HEK293 (cell line): ENCODE measurements around the gene HES7.
A peak's percentile ranks its signal among the peaks of the same experiment; 100 is the strongest.

Experiments
- GLI2 ChIP-seq: fragments of 450-650 bp; formaldehyde crosslinking; IDR thresholded peaks from 2 replicates; pipeline ENCODE4; 2017; ENCODE audit warnings: missing biosample characterization, missing genetic modification characterization, low read depth, borderline replicate concordance
- HIC1 ChIP-seq: fragments of 450-650 bp; formaldehyde crosslinking; IDR thresholded peaks from 2 replicates; pipeline ENCODE4 v1.5.1; 2016; ENCODE audit warnings: missing biosample characterization, missing genetic modification characterization
- KLF16 ChIP-seq: fragments of 450-650 bp; formaldehyde crosslinking; IDR thresholded peaks from 2 replicates; pipeline ENCODE4 v1.5.1; 2017; ENCODE audit warnings: missing biosample characterization, missing genetic modification characterization
- KLF8 ChIP-seq: fragments of 450-650 bp; formaldehyde crosslinking; IDR thresholded peaks from 2 replicates; pipeline ENCODE4 v1.5.1; 2016; ENCODE audit warnings: missing biosample characterization, missing genetic modification characterization
- OVOL3 ChIP-seq: fragments of 450-650 bp; formaldehyde crosslinking; IDR thresholded peaks from 2 replicates; pipeline ENCODE4 v1.5.1; 2016; ENCODE audit warnings: missing biosample characterization, missing genetic modification characterization
- PRDM1 ChIP-seq: fragments of 450-650 bp; formaldehyde crosslinking; IDR thresholded peaks from 2 replicates; pipeline ENCODE4; 2016; ENCODE audit warnings: missing biosample characterization, missing genetic modification characterization
- SALL2 ChIP-seq: fragments of 450-650 bp; formaldehyde crosslinking; IDR thresholded peaks from 2 replicates; pipeline ENCODE4 v1.5.0; 2017; ENCODE audit warnings: missing biosample characterization, mild to moderate bottlenecking, missing genetic modification characterization, borderline replicate concordance
- SETDB1 ChIP-seq: IDR thresholded peaks from one replicate; pipeline ENCODE4 v1.6.1; 2017; ENCODE audit warnings: mild to moderate bottlenecking, low read length, moderate library complexity, mixed read lengths; ENCODE audit not compliant: insufficient read length
- SP2 ChIP-seq: fragments of 450-650 bp; formaldehyde crosslinking; IDR thresholded peaks from 2 replicates; pipeline ENCODE4 v1.5.1; 2016; ENCODE audit warnings: missing biosample characterization, missing genetic modification characterization
- ZFP41 ChIP-seq: fragments of 450-650 bp; formaldehyde crosslinking; IDR thresholded peaks from 2 replicates; pipeline ENCODE4 v1.5.1; 2016; ENCODE audit warnings: missing biosample characterization, missing genetic modification characterization, borderline replicate concordance
- ZIC2 ChIP-seq: fragments of 450-650 bp; formaldehyde crosslinking; IDR thresholded peaks from 2 replicates; pipeline ENCODE4 v1.5.1; 2016; ENCODE audit warnings: missing biosample characterization, missing genetic modification characterization
- ZNF140 ChIP-seq: fragments of 450-650 bp; formaldehyde crosslinking; IDR thresholded peaks from 2 replicates; pipeline ENCODE4 v1.5.1; 2016; ENCODE audit warnings: missing biosample characterization, missing genetic modification characterization
- ZNF248 ChIP-seq: fragments of 450-650 bp; formaldehyde crosslinking; IDR thresholded peaks from 2 replicates; pipeline ENCODE4 v1.5.1; 2017; ENCODE audit warnings: missing biosample characterization, missing genetic modification characterization
- ZNF302 ChIP-seq: fragments of 450-650 bp; formaldehyde crosslinking; IDR thresholded peaks from 2 replicates; pipeline ENCODE4 v1.5.1; 2016; ENCODE audit warnings: missing biosample characterization, missing genetic modification characterization, low read depth
- ZNF341 ChIP-seq: fragments of 450-650 bp; formaldehyde crosslinking; IDR thresholded peaks from 2 replicates; pipeline ENCODE4; 2016; ENCODE audit warnings: low read depth, missing biosample characterization, missing genetic modification characterization
- ZNF350 ChIP-seq: fragments of 450-650 bp; formaldehyde crosslinking; IDR thresholded peaks from 2 replicates; pipeline ENCODE4 v1.5.0; 2017; ENCODE audit warnings: missing biosample characterization, mild to moderate bottlenecking, missing genetic modification characterization
- ZNF354C ChIP-seq: fragments of 450-650 bp; formaldehyde crosslinking; IDR thresholded peaks from 2 replicates; pipeline ENCODE4 v1.5.1; 2016; ENCODE audit warnings: missing biosample characterization, missing genetic modification characterization, low read depth, borderline replicate concordance
- ZNF366 ChIP-seq: fragments of 450-650 bp; formaldehyde crosslinking; conservative IDR thresholded peaks from 2 replicates; pipeline ENCODE4 v1.5.1; 2016; ENCODE audit warnings: missing biosample characterization, missing genetic modification characterization
- ZNF394 ChIP-seq: fragments of 450-650 bp; formaldehyde crosslinking; IDR thresholded peaks from 2 replicates; pipeline ENCODE4 v1.5.1; 2016; ENCODE audit warnings: missing biosample characterization, missing genetic modification characterization, mild to moderate bottlenecking, moderate library complexity, borderline replicate concordance
- ZNF558 ChIP-seq: fragments of 450-650 bp; formaldehyde crosslinking; IDR thresholded peaks from 2 replicates; pipeline ENCODE4 v1.5.1; 2016; ENCODE audit warnings: missing biosample characterization, missing genetic modification characterization
- ZNF600 ChIP-seq: fragments of 450-650 bp; formaldehyde crosslinking; IDR thresholded peaks from 2 replicates; pipeline ENCODE4 v1.5.1; 2016; ENCODE audit warnings: missing biosample characterization, missing genetic modification characterization
- ZNF645 ChIP-seq: fragments of 450-650 bp; formaldehyde crosslinking; IDR thresholded peaks from 2 replicates; pipeline ENCODE4; 2016; ENCODE audit warnings: missing biosample characterization, missing genetic modification characterization
- ZNF76 ChIP-seq: fragments of 450-650 bp; formaldehyde crosslinking; IDR thresholded peaks from 2 replicates; pipeline ENCODE4; 2016; ENCODE audit warnings: low read depth, missing biosample characterization, missing genetic modification characterization, borderline replicate concordance
- ZNF830 ChIP-seq: fragments of 450-650 bp; IDR thresholded peaks from 2 replicates; pipeline ENCODE4 v1.5.0; 2018; ENCODE audit warnings: missing biosample characterization, missing genetic modification characterization, low read depth, mild to moderate bottlenecking, moderate library complexity
- ZNF837 ChIP-seq: fragments of 450-650 bp; formaldehyde crosslinking; IDR thresholded peaks from 2 replicates; pipeline ENCODE4 v1.5.1; 2016; ENCODE audit warnings: missing biosample characterization, missing genetic modification characterization
- TF ChIP-seq, protein P1 (sequence below): fragments of 450-650 bp; IDR thresholded peaks from 2 replicates; pipeline ENCODE4 v1.5.1; 2018; ENCODE audit warnings: missing biosample characterization, missing genetic modification characterization
- TF ChIP-seq, protein P2 (sequence below): fragments of 450-650 bp; formaldehyde crosslinking; IDR thresholded peaks from 2 replicates; pipeline ENCODE4 v1.5.1; 2016; ENCODE audit warnings: missing biosample characterization, missing genetic modification characterization
- TF ChIP-seq, protein P3 (sequence below): fragments of 450-650 bp; formaldehyde crosslinking; IDR thresholded peaks from 2 replicates; pipeline ENCODE4 v1.5.1; 2016; ENCODE audit warnings: missing biosample characterization, missing genetic modification characterization, borderline replicate concordance

Gene HES7

DNA sequence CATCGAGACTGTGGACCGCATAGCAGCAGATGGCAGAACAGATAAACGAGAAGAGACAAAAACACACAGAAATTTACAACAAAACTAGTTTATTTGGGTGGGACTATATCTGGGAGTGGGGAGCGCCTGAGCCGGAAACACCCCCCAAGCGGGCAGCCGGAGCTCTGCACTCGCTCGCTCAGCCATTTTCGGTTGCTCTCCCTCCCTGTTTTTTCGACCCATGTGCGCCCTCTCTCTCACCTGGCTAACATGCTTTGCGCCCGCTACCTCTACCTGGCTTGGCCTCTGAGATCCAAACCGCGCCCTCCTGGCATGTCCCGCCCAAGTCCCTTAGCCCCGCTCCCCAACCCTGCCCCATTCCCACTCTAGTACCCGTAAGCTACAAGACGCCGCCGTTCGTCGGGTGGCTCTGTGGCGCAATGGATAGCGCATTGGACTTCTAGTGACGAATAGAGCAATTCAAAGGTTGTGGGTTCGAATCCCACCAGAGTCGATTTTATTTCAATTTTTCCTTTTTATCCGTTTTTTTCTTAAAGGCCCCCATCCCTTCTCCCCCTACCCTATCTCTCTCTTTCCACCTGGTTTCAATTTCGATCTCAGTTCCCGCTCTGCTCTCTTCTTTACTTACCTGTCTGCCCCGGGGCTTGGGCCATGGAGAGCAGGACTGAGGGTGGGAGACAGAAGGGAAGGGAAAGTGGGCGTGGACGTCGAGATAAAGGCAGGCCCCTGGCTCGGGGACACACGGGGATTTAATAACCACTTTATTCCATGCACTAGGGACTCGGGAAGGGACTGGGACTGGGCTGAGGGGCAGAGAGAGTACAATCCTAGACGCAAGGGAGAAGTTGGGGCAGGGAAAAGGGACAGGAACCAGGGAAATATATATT, 3.1 kb downstream of the HES7 start (continued):
- TF ChIP-seq ZNF837 (tag by site-specific recombination) (no peak), ZNF830 (tag by site-specific recombination) (no peak), KLF8 (tag by site-specific recombination) (peak; percentile 89), ZNF600 (tag by site-specific recombination) (peak; percentile 53; the same call in 1 of the 2 replicates), ZNF366 (peak; percentile 85), ZNF350 (tag by site-specific recombination) (no peak), PRDM1 (tag by site-specific recombination) (peak; percentile 69; the same call in 1 of the 2 replicates), ZIC2 (tag by site-specific recombination) (0 out of 2 replicates have a peak, but pooled peaks have one; percentile 5), GLI2 (no peak), ZNF140 (tag by site-specific recombination) (no peak), HIC1 (tag by site-specific recombination) (no peak), KLF16 (tag by site-specific recombination) (peak; percentile 80), ZNF645 (tag by site-specific recombination) (0 out of 2 replicates have a peak, but pooled peaks have one; percentile 59), ZNF558 (peak; percentile 52), ZNF302 (no peak), ZNF394 (tag by site-specific recombination) (peak; percentile 63; the same call in 1 of the 2 replicates), ZFP41 (no peak), ZNF248 (tag by site-specific recombination) (no peak), ZNF354C (tag by site-specific recombination) (no peak), ZNF341 (tag by site-specific recombination) (peak; percentile 18; the same call in 1 of the 2 replicates), SALL2 (no peak), SETDB1 (no peak), SP2 (peak; percentile 40), OVOL3 (tag by site-specific recombination) (peak; percentile 36; the same call in 1 of the 2 replicates), ZNF76 (peak; percentile 19; the same call in 1 of the 2 replicates)
- TF ChIP-seq, protein P1, sequence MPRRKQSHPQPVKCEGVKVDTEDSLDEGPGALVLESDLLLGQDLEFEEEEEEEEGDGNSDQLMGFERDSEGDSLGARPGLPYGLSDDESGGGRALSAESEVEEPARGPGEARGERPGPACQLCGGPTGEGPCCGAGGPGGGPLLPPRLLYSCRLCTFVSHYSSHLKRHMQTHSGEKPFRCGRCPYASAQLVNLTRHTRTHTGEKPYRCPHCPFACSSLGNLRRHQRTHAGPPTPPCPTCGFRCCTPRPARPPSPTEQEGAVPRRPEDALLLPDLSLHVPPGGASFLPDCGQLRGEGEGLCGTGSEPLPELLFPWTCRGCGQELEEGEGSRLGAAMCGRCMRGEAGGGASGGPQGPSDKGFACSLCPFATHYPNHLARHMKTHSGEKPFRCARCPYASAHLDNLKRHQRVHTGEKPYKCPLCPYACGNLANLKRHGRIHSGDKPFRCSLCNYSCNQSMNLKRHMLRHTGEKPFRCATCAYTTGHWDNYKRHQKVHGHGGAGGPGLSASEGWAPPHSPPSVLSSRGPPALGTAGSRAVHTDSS (tag by site-specific recombination), result 0 out of 2 replicates have a peak, but pooled peaks have one; percentile 29
- TF ChIP-seq, protein P2, sequence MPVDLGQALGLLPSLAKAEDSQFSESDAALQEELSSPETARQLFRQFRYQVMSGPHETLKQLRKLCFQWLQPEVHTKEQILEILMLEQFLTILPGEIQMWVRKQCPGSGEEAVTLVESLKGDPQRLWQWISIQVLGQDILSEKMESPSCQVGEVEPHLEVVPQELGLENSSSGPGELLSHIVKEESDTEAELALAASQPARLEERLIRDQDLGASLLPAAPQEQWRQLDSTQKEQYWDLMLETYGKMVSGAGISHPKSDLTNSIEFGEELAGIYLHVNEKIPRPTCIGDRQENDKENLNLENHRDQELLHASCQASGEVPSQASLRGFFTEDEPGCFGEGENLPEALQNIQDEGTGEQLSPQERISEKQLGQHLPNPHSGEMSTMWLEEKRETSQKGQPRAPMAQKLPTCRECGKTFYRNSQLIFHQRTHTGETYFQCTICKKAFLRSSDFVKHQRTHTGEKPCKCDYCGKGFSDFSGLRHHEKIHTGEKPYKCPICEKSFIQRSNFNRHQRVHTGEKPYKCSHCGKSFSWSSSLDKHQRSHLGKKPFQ (tag by site-specific recombination), result no peak
- TF ChIP-seq, protein P3, sequence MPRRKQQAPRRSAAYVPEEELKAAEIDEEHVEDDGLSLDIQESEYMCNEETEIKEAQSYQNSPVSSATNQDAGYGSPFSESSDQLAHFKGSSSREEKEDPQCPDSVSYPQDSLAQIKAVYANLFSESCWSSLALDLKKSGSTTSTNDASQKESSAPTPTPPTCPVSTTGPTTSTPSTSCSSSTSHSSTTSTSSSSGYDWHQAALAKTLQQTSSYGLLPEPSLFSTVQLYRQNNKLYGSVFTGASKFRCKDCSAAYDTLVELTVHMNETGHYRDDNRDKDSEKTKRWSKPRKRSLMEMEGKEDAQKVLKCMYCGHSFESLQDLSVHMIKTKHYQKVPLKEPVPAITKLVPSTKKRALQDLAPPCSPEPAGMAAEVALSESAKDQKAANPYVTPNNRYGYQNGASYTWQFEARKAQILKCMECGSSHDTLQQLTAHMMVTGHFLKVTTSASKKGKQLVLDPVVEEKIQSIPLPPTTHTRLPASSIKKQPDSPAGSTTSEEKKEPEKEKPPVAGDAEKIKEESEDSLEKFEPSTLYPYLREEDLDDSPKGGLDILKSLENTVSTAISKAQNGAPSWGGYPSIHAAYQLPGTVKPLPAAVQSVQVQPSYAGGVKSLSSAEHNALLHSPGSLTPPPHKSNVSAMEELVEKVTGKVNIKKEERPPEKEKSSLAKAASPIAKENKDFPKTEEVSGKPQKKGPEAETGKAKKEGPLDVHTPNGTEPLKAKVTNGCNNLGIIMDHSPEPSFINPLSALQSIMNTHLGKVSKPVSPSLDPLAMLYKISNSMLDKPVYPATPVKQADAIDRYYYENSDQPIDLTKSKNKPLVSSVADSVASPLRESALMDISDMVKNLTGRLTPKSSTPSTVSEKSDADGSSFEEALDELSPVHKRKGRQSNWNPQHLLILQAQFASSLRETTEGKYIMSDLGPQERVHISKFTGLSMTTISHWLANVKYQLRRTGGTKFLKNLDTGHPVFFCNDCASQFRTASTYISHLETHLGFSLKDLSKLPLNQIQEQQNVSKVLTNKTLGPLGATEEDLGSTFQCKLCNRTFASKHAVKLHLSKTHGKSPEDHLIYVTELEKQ (tag by site-specific recombination), result peak; percentile 11; the same call in 1 of the 2 replicates
